Esophagus muscularis mucosa (tissue), 4 donors: ENCODE data around the gene USP36. TPM values are rescaled to one million over a fixed set of nuclear protein-coding genes. Genes with fewer than 3 reads are reported as not detected.

Experiments
- DNase-seq: peaks from one replicate; pipeline ENCODE4 v3.0.0-alpha.2; 2017; ENCODE audit errors: extremely low spot score
- H3K27ac ChIP-seq, 4 donors: fragments of 200-600 bp; sonication (generic); replicated peaks in 1 of 4; 1 replicate in 3 of 4; 2 replicates in 1 of 4; pipeline ENCODE4 v1.5.1; 2016 to 2019; ENCODE audit warnings: mild to moderate bottlenecking in 1 of 4
- H3K27me3 ChIP-seq, 4 donors: fragments of 200-600 bp; sonication (generic); one replicate each; pipeline versions ENCODE4 v1.5.1 to v1.6.0; 2016 to 2019
- H3K36me3 ChIP-seq, 4 donors: fragments of 200-600 bp; sonication (generic); one replicate each; pipeline ENCODE4 v1.5.1; 2016 to 2019
- H3K4me1 ChIP-seq, 4 donors: fragments of 200-600 bp; sonication (generic); one replicate each; pipeline ENCODE4 v1.5.1; 2016 to 2019
- H3K4me3 ChIP-seq, 4 donors: fragments of 200-600 bp; sonication (generic); 1 replicate in 2 of 4; 2 replicates in 2 of 4; pipeline ENCODE4 v1.5.1; 2016 to 2019; ENCODE audit warnings: mild to moderate bottlenecking in 4 of 4, moderate library complexity in 1 of 4
- H3K9me3 ChIP-seq, 4 donors: fragments of 200-600 bp; sonication (generic); 1 replicate in 3 of 4; 2 replicates in 1 of 4; pipeline ENCODE4 v1.5.1; 2016 to 2019
- EP300 ChIP-seq: sonication (generic); formaldehyde crosslinking; IDR thresholded peaks from one replicate; pipeline ENCODE4 v1.6.1; 2017; ENCODE audit warnings: antibody characterized with exemption
- POLR2A ChIP-seq: fragments of 450-650 bp; IDR thresholded peaks from one replicate; pipeline ENCODE4 v1.6.1; 2017; ENCODE audit warnings: antibody characterized with exemption, moderate library complexity, mild to moderate bottlenecking, low read depth
- POLR2AphosphoS5 ChIP-seq, 2 donors: sonication (generic); formaldehyde crosslinking; IDR thresholded peaks; one replicate each; pipeline ENCODE4 v1.6.1; 2017; ENCODE audit warnings: antibody characterized with exemption in 2 of 2
- WGBS: methylation state at CpG from one replicate; pipeline ENCODE4 v1.1.5; 2018; 5-methylcytosine and 5-hydroxymethylcytosine counted together
- intact Hi-C: fragments of 100-400 bp; cut with DNase I; formaldehyde crosslinking; loops from one replicate; pipeline ENCODE4 v1.15.1; 2023
- total RNA-seq, 4 donors: library from RNA; depleted of rRNA; stranded (reverse); fragments of >200 nt; gene quantifications; one replicate each; pipeline versions ENCODE4 v1.1.0 to v1.2.1, GENCODE V29; 2016
- TF ChIP-seq, protein P1 (sequence below), 3 experiments: fragments of 200-600 bp in 2 of 3; fragments of 450-650 bp in 1 of 3; sonication (generic) in 2 of 3; IDR thresholded peaks; one replicate each; pipeline ENCODE4 v1.5.1; 2017 to 2019; ENCODE audit warnings: antibody characterized with exemption in 3 of 3, mild to moderate bottlenecking in 2 of 3, moderate library complexity in 1 of 3

USP36 gene
- total RNA-seq, 4 donors from 2014 or later: 23.3 to 44.7 (median 32.2) TPM

DNA sequence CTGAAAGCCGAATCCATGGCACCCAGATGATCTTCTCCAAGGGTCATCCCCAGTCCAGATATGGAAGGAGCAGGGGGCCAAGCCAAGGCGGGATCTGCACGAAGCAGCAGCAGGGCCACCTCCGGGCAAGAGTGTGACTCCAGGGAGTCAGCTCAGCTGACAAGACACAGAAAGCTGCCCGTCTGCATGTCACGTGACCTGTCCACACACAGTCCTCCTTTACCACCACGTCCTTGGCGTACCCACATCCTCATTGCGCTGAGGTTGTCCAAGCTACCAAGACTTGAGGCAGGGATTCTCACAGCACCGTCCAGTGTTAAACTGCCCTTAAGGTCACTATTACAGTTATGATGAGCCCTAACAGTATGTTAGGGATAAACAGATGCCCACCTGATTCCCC is 47.2 kb downstream of the USP36 start:
- H3K9me3 ChIP-seq: no peaks in the 10 kb centered on the region
- H3K27me3 ChIP-seq: no peaks in the 10 kb centered on the region
- TF ChIP-seq, protein P1, sequence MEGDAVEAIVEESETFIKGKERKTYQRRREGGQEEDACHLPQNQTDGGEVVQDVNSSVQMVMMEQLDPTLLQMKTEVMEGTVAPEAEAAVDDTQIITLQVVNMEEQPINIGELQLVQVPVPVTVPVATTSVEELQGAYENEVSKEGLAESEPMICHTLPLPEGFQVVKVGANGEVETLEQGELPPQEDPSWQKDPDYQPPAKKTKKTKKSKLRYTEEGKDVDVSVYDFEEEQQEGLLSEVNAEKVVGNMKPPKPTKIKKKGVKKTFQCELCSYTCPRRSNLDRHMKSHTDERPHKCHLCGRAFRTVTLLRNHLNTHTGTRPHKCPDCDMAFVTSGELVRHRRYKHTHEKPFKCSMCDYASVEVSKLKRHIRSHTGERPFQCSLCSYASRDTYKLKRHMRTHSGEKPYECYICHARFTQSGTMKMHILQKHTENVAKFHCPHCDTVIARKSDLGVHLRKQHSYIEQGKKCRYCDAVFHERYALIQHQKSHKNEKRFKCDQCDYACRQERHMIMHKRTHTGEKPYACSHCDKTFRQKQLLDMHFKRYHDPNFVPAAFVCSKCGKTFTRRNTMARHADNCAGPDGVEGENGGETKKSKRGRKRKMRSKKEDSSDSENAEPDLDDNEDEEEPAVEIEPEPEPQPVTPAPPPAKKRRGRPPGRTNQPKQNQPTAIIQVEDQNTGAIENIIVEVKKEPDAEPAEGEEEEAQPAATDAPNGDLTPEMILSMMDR (IDR thresholded peaks at IDR 0.05): no peak
- TF ChIP-seq EP300: no peak
- TF ChIP-seq POLR2AphosphoS5 (IDR thresholded peaks at IDR 0.05): no peak
- no peak for TF ChIP-seq POLR2A
- peaks cover 38 to 44% (median 41%) of the 10 kb centered on the region in 4 donors for H3K4me1 ChIP-seq
- H3K27ac ChIP-seq: no peak overlapping the region
- peaks cover 32 to 70% (median 58%) of the 10 kb centered on the region in 4 donors for H3K36me3 ChIP-seq
- 81% methylated on average over 10 of the region's 10 CpGs for WGBS
- no peak for DNase-seq
- intact Hi-C loops: no loop called here
- H3K4me3 ChIP-seq: no peak overlapping the region

DNA sequence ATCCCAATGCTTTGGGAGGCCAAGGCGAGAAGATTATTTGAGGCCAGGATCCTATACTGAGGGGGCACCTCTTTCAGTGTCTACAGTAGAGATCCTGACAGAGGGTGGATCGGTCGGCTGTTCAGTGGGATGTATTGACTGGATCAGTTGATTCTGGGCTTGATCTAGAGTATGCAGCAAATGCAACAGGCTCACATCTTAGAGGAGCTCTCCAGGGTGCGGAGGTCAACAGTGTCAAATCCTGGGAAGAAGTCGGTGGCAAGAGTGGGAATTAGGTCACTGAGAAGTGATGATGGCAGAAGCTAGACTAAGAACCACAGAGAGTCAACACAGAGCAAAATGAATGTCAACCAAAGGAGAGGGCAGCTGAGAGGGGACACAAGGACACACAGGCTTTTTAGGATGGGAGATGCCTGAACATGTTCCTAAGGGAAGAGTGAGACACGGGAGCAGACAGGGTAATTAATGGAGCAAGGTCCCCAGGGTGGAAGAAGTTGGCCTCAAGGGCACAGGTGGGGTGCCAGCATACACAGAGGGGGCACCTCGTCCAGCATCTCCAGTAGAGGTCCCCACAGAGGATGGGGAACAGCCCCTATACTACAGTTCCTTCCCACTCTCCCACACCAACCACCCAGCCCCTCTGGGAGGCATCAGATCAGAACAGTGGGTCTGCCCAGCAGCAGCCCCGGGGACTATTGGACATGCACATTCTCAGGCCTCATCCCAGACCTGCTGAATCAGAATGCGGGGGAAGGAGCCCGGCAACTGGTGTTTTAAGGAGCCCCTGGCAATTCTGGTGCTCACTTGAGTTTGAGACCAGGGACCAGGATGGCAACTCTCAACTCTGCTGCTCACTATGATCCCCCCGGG is 48.5 kb downstream of the USP36 start:
- no peaks in the 10 kb centered on the region for H3K9me3 ChIP-seq
- intact Hi-C loops: no loop called here
- 84% methylated on average over 10 of the region's 11 CpGs for WGBS
- H3K4me3 ChIP-seq: no peak overlapping the region
- no peak for DNase-seq
- H3K27ac ChIP-seq: peak overlapping the region in 3 of 4 donors; percentile 41 to 73 (median 51)
- H3K4me1 ChIP-seq: peaks cover 35 to 44% (median 41%) of the 10 kb centered on the region in 4 donors
- TF ChIP-seq, protein P1 (IDR thresholded peaks at IDR 0.05): no peak
- no peak for TF ChIP-seq POLR2AphosphoS5 (IDR thresholded peaks at IDR 0.05)
- no peak for TF ChIP-seq POLR2A
- no peak for TF ChIP-seq EP300
- peaks cover 19 to 57% (median 44%) of the 10 kb centered on the region in 4 donors for H3K36me3 ChIP-seq
- no peaks in the 10 kb centered on the region for H3K27me3 ChIP-seq

DNA sequence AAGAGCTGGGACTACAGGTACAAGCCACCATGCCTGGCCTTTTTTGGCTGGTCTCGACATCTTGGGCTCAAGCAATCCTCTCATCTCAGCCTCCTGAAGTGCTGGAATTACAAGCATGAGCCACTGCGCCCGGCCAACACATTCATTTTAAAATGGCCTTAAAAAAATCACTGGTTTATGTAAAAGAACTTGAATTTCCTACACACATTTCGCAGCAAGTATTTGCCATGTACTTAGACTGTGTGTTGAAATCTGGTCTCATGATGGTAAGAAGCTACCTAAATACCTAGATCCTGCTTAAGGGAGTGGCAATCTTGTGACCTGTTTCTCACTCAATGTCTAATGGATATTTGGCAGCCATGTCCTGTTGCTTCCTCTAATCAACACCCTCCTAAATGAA is 50.1 kb downstream of the USP36 start:
- H3K27me3 ChIP-seq: no peaks in the 10 kb centered on the region
- H3K36me3 ChIP-seq: peaks cover 5 to 42% (median 29%) of the 10 kb centered on the region in 4 donors
- WGBS: 93% methylated on average over 4 of the region's 4 CpGs
- TF ChIP-seq EP300 (no peak), POLR2AphosphoS5 (IDR thresholded peaks at IDR 0.05) (no peak), POLR2A (no peak)
- TF ChIP-seq, protein P1 (IDR thresholded peaks at IDR 0.05): no peak
- peaks cover 32 to 45% (median 39%) of the 10 kb centered on the region in 4 donors for H3K4me1 ChIP-seq
- no peak for DNase-seq
- intact Hi-C loops: no loop called here
- no peaks in the 10 kb centered on the region for H3K9me3 ChIP-seq
- H3K27ac ChIP-seq: peak overlapping the region; percentile 63 to 77 (median 70)
- no peak overlapping the region for H3K4me3 ChIP-seq

DNA sequence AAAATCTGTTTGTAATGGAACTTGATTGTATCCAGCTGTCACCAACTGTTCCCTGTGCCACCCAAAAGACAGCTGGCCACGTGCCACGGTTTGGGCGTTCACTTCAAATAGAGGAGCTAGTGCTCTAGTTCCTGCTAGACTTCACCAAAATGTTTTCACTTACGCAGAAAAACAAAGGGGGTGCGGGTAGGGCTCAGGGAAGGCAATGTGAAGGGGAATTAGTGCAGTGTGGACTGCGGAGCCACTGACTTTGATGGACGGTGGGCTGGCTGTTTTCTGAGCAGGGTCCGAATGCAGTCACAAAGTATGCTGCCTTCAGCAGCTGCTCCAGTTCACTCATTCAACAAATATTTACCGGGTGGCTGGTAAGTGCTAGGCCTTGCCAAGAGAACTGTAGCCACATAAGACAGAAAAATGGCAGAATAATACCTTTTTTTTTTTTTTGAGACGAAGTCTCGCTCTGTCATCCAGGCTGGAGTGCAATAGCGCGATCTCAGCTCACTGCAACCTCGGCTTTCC is 50.9 kb downstream of the USP36 start:
- peak overlapping the region; percentile 63 to 77 (median 70) for H3K27ac ChIP-seq

More for the DNA sequence above, 50.9 kb downstream of the USP36 start:
- TF ChIP-seq, protein P1 (IDR thresholded peaks at IDR 0.05): no peak
- TF ChIP-seq POLR2AphosphoS5 (IDR thresholded peaks at IDR 0.05): peak; percentile 9 to 46
- no peak for TF ChIP-seq EP300
- TF ChIP-seq POLR2A: no peak
- H3K4me3 ChIP-seq: peak overlapping the region in 2 of 4 donors; percentile 12 to 16
- DNase-seq: peak; percentile 95
- no peaks in the 10 kb centered on the region for H3K27me3 ChIP-seq
- no peaks in the 10 kb centered on the region for H3K9me3 ChIP-seq
- 30% methylated on average over 14 of the region's 14 CpGs for WGBS
- intact Hi-C loops: no loop called here
- H3K36me3 ChIP-seq: peaks cover 0 to 33% (median 21%) of the 10 kb centered on the region in 4 donors
- peaks cover 32 to 50% (median 39%) of the 10 kb centered on the region in 4 donors for H3K4me1 ChIP-seq
